Measurements from ENCODE around the gene PGF. TPM values are rescaled to one million over a fixed set of nuclear protein-coding genes. Genes with fewer than 3 reads are reported as not detected.

The PGF gene
- total RNA-seq, 3 donors from 2014 or later = 3.7 to 17.9 (median 8.2) TPM

GRCh38 chr14:74937171-74937570 lies 18.2 kb downstream of the PGF start:
- Histone ChIP-seq H3K27me3 (no peaks in the 10 kb centered on the region), H3K4me1 (peaks cover 6 to 18% of the 10 kb centered on the region in 2 donors), H3K9me3 (no peaks in the 10 kb centered on the region), H3K36me3 (no peaks in the 10 kb centered on the region), H3K27ac (no peak overlapping the region), H3K4me3 (no peak overlapping the region)
- TF ChIP-seq POLR2AphosphoS5 (IDR thresholded peaks at IDR 0.05) = no peak
- TF ChIP-seq POLR2A (IDR thresholded peaks at IDR 0.05) = no peak
- no peak for TF ChIP-seq CTCF (IDR thresholded peaks at IDR 0.05)
- no peak for DNase-seq (ENCODE audit: low spot score in 2 of 2)
- intact Hi-C loops (cut with DNase I; ENCODE audit: low total_unique reads) = no loop called here

- TF ChIP-seq CTCF (IDR thresholded peaks at IDR 0.05) (no peak), POLR2AphosphoS5 (IDR thresholded peaks at IDR 0.05) (no peak), POLR2A (IDR thresholded peaks at IDR 0.05) (no peak)
- intact Hi-C loops (cut with DNase I; ENCODE audit: low total_unique reads) = no loop called here
- Histone ChIP-seq H3K9me3 (no peaks in the 10 kb centered on the region), H3K27ac (no peak overlapping the region), H3K4me3 (no peak overlapping the region), H3K27me3 (no peaks in the 10 kb centered on the region), H3K36me3 (no peaks in the 10 kb centered on the region), H3K4me1 (peaks cover 6 to 14% of the 10 kb centered on the region in 2 donors)
- DNase-seq (ENCODE audit: low spot score in 2 of 2) = no peak
Observed at GRCh38 chr14:74936731-74937130, 18.7 kb downstream of the PGF start.

GRCh38 chr14:74936151-74936550 lies 19.2 kb downstream of the PGF start:
- Histone ChIP-seq H3K36me3 (no peaks in the 10 kb centered on the region), H3K4me3 (no peak overlapping the region), H3K27me3 (no peaks in the 10 kb centered on the region), H3K4me1 (peaks cover 6 to 14% of the 10 kb centered on the region in 2 donors), H3K9me3 (no peaks in the 10 kb centered on the region), H3K27ac (no peak overlapping the region)
- TF ChIP-seq POLR2AphosphoS5 (IDR thresholded peaks at IDR 0.05) = no peak
- no peak for DNase-seq (ENCODE audit: low spot score in 2 of 2)
- intact Hi-C loops (cut with DNase I; ENCODE audit: low total_unique reads) = no loop called here

- DNase-seq (ENCODE audit: low spot score in 2 of 2) = no peak
- no peak overlapping the region for H3K4me3 ChIP-seq
- H3K27ac ChIP-seq = peak overlapping the region in 1 of 2 donors; percentile 12
- intact Hi-C loops (cut with DNase I; ENCODE audit: low total_unique reads) = no loop called here
- H3K36me3 ChIP-seq = no peaks in the 10 kb centered on the region
- H3K27me3 ChIP-seq = no peaks in the 10 kb centered on the region
- no peak for TF ChIP-seq POLR2A (IDR thresholded peaks at IDR 0.05)
- no peak for TF ChIP-seq POLR2AphosphoS5 (IDR thresholded peaks at IDR 0.05)
- no peak for TF ChIP-seq CTCF (IDR thresholded peaks at IDR 0.05)
- peaks cover 6 to 12% of the 10 kb centered on the region in 2 donors for H3K4me1 ChIP-seq
- H3K9me3 ChIP-seq = no peaks in the 10 kb centered on the region
Observed at GRCh38 chr14:74935360-74935680, 20.1 kb downstream of the PGF start.

- TF ChIP-seq POLR2AphosphoS5 (IDR thresholded peaks at IDR 0.05) = no peak
- TF ChIP-seq POLR2A (IDR thresholded peaks at IDR 0.05) = no peak
- TF ChIP-seq CTCF (IDR thresholded peaks at IDR 0.05) = no peak
- intact Hi-C loops (cut with DNase I; ENCODE audit: low total_unique reads) = no loop called here
- Histone ChIP-seq H3K9me3 (no peaks in the 10 kb centered on the region), H3K27ac (peak overlapping the region in 1 of 2 donors; percentile 72), H3K4me1 (peaks cover 3 to 6% of the 10 kb centered on the region in 2 donors), H3K27me3 (no peaks in the 10 kb centered on the region), H3K36me3 (no peaks in the 10 kb centered on the region), H3K4me3 (no peak overlapping the region)
- DNase-seq (ENCODE audit: low spot score in 2 of 2) = no peak
Observed at GRCh38 chr14:74934476-74935359, 20.7 kb downstream of the PGF start.
